ENCODE data around the gene MECR.

MECR gene

GRCh38 chr1:29230553-29231378, at the start of gene MECR:
Gene MECR (minus strand): TSS chr1:29230934. CDS start chr1:29230906, 28 bp downstream.
- peak; percentile 77 for DNase-seq

GRCh38 chr1:29279951-29280391, 49.2 kb upstream of the MECR start:
- DNase-seq, result no peak

- DNase-seq, result no peak
These were observed 48.7 kb upstream of the MECR start for GRCh38 chr1:29279406-29279805.

GRCh38 chr1:29278124-29278523, 47.4 kb upstream of the MECR start:
- no peak for DNase-seq

- DNase-seq, result no peak
These were observed 44.7 kb upstream of the MECR start for GRCh38 chr1:29275435-29275834.

- DNase-seq, result no peak
These were observed 41.6 kb upstream of the MECR start for GRCh38 chr1:29272147-29272907.

- DNase-seq, result no peak
These were observed 41.0 kb upstream of the MECR start for GRCh38 chr1:29271724-29272123.

- DNase-seq, result no peak
These were observed 40.3 kb upstream of the MECR start for GRCh38 chr1:29270929-29271521.

GRCh38 chr1:29269382-29269781, 38.6 kb upstream of the MECR start:
- no peak for DNase-seq

GRCh38 chr1:29267321-29268070, 36.8 kb upstream of the MECR start:
- DNase-seq, result no peak

- DNase-seq, result no peak
These were observed 36.2 kb upstream of the MECR start for GRCh38 chr1:29266912-29267311.

GRCh38 chr1:29264773-29265389, 34.1 kb upstream of the MECR start:
- DNase-seq, result no peak

- DNase-seq, result no peak
These were observed 29.8 kb upstream of the MECR start for GRCh38 chr1:29260531-29260930.

GRCh38 chr1:29259802-29260441, 29.2 kb upstream of the MECR start:
- DNase-seq, result no peak

GRCh38 chr1:29258976-29259801, 28.5 kb upstream of the MECR start:
- no peak for DNase-seq

- DNase-seq, result no peak
These were observed 27.6 kb upstream of the MECR start for GRCh38 chr1:29258189-29258975.

- peak; percentile 23 for DNase-seq
These were observed 26.5 kb upstream of the MECR start for GRCh38 chr1:29256979-29257804.

GRCh38 chr1:29256394-29256793, 25.7 kb upstream of the MECR start:
- peak; percentile 35 for DNase-seq

- no peak for DNase-seq
These were observed 24.5 kb upstream of the MECR start for GRCh38 chr1:29255134-29255666.
